HepG2 (cell line): ENCODE measurements around the gene ALX4.

Experiments
- JUN ChIP-seq: sonication (generic); formaldehyde crosslinking; IDR thresholded peaks from 2 replicates; pipeline ENCODE4 v1.4.0; 2020; ENCODE audit warnings: mild to moderate bottlenecking, missing genetic modification reagents
- TF ChIP-seq, protein P1 (sequence below): sonication (generic); formaldehyde crosslinking; IDR thresholded peaks from 2 replicates; pipeline ENCODE4 v1.4.0; 2020; ENCODE audit warnings: missing genetic modification reagents, borderline replicate concordance
- TF ChIP-seq, protein P2 (sequence below), 2 experiments: sonication (generic) in 1 of 2; formaldehyde crosslinking in 1 of 2; IDR thresholded peaks; 2 replicates each; pipeline versions ENCODE4 v1.4.0 to v1.6.1; 2018 to 2020; ENCODE audit warnings: missing genetic modification reagents in 2 of 2, borderline replicate concordance in 1 of 2, low read depth in 1 of 2, mild to moderate bottlenecking in 1 of 2, missing biosample characterization in 1 of 2
- TF ChIP-seq, protein P3 (sequence below): sonication (generic); formaldehyde crosslinking; IDR thresholded peaks from 2 replicates; pipeline ENCODE4 v1.5.0; 2020; ENCODE audit warnings: mild to moderate bottlenecking, missing genetic modification reagents, moderate library complexity

DNA sequence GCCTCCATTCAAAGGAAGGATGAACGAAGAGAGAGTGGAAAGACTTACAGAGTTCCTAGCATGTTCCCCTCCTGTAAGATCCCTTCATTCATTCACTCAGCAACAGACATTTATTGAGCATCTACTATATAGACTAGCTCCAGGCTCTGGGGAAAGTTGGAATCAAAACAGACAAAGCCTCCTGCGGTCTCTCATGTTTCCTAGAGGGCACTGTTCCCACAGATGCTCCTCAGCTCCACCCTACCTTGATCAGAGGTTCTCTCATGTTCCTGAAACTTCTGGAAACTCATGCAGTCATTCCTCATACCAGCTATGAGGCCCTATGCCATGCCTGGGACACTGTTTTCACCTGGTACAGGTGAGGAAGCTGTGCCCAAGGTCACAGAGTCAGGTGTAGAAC, 11.1 kb downstream of the ALX4 start:
- TF ChIP-seq, protein P1, sequence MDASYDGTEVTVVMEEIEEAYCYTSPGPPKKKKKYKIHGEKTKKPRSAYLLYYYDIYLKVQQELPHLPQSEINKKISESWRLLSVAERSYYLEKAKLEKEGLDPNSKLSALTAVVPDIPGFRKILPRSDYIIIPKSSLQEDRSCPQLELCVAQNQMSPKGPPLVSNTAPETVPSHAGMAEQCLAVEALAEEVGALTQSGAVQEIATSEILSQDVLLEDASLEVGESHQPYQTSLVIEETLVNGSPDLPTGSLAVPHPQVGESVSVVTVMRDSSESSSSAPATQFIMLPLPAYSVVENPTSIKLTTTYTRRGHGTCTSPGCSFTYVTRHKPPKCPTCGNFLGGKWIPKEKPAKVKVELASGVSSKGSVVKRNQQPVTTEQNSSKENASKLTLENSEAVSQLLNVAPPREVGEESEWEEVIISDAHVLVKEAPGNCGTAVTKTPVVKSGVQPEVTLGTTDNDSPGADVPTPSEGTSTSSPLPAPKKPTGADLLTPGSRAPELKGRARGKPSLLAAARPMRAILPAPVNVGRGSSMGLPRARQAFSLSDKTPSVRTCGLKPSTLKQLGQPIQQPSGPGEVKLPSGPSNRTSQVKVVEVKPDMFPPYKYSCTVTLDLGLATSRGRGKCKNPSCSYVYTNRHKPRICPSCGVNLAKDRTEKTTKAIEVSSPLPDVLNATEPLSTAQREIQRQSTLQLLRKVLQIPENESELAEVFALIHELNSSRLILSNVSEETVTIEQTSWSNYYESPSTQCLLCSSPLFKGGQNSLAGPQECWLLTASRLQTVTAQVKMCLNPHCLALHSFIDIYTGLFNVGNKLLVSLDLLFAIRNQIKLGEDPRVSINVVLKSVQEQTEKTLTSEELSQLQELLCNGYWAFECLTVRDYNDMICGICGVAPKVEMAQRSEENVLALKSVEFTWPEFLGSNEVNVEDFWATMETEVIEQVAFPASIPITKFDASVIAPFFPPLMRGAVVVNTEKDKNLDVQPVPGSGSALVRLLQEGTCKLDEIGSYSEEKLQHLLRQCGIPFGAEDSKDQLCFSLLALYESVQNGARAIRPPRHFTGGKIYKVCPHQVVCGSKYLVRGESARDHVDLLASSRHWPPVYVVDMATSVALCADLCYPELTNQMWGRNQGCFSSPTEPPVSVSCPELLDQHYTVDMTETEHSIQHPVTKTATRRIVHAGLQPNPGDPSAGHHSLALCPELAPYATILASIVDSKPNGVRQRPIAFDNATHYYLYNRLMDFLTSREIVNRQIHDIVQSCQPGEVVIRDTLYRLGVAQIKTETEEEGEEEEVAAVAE (CRISPR knock-in tag) = no peak
- no peak for TF ChIP-seq JUN (CRISPR knock-in tag)
- TF ChIP-seq, protein P2, sequence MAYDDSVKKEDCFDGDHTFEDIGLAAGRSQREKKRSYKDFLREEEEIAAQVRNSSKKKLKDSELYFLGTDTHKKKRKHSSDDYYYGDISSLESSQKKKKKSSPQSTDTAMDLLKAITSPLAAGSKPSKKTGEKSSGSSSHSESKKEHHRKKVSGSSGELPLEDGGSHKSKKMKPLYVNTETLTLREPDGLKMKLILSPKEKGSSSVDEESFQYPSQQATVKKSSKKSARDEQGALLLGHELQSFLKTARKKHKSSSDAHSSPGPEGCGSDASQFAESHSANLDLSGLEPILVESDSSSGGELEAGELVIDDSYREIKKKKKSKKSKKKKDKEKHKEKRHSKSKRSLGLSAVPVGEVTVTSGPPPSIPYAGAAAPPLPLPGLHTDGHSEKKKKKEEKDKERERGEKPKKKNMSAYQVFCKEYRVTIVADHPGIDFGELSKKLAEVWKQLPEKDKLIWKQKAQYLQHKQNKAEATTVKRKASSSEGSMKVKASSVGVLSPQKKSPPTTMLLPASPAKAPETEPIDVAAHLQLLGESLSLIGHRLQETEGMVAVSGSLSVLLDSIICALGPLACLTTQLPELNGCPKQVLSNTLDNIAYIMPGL (CRISPR knock-in tag; IDR thresholded peaks at IDR 0.05; ENCODE audit: borderline replicate concordance in 1 of 2, low read depth in 1 of 2) = no peak
- TF ChIP-seq, protein P3, sequence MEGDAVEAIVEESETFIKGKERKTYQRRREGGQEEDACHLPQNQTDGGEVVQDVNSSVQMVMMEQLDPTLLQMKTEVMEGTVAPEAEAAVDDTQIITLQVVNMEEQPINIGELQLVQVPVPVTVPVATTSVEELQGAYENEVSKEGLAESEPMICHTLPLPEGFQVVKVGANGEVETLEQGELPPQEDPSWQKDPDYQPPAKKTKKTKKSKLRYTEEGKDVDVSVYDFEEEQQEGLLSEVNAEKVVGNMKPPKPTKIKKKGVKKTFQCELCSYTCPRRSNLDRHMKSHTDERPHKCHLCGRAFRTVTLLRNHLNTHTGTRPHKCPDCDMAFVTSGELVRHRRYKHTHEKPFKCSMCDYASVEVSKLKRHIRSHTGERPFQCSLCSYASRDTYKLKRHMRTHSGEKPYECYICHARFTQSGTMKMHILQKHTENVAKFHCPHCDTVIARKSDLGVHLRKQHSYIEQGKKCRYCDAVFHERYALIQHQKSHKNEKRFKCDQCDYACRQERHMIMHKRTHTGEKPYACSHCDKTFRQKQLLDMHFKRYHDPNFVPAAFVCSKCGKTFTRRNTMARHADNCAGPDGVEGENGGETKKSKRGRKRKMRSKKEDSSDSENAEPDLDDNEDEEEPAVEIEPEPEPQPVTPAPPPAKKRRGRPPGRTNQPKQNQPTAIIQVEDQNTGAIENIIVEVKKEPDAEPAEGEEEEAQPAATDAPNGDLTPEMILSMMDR (CRISPR knock-in tag) = no peak
